K562 (cell line): ENCODE data around the gene ZFP14. TPM values are rescaled to one million over a fixed set of nuclear protein-coding genes. Genes with fewer than 3 reads are reported as not detected.
A peak's percentile ranks its signal among the peaks of the same experiment; 100 is the strongest.

ENCODE experiments used
- ATAC-seq: fragments of 200-7000 bp; cut with Tn5 transposase; 3 replicates; pipeline ENCODE4 v1.9.1; 2020; ENCODE audit warnings: moderate library complexity
- BruUV-seq: library from RNA; stranded (reverse); fragments of 400-500 nt; replicated peaks from 2 replicates; lab custom pipeline; 2021; lab: Mats Ljungman, UMichigan
- CTCF ChIA-PET: fragments of 300-600 bp; formaldehyde crosslinking; extraction: SDS; loops from one replicate; lab custom pipeline; 2021; ENCODE audit warnings: low intra/inter-chr PET ratio; lab: Yijun Ruan, JAX
- POLR2A ChIA-PET: fragments of 300-600, 350-650 bp; sonication (Branson Sonifier 250); formaldehyde crosslinking; extraction: SDS; loops from one replicate; lab custom pipeline; 2021; ENCODE audit warnings: antibody characterized with exemption, inconsistent platforms; lab: Yijun Ruan, JAX
- DNase-seq, 4 experiments: peaks; one replicate each; pipeline versions ENCODE4 v3.0.0 to v3.0.0-alpha.2; 2011 to 2018; ENCODE audit warnings: low spot score in 3 of 4, mixed read lengths in 3 of 4; ENCODE audit errors: extremely low read depth in 1 of 4
- FAIRE-seq: peaks from 2 replicates; lab custom pipeline; 2011; peaks lifted over from hg19 to GRCh38; lab: Jason Lieb, UNC
- H2AFZ ChIP-seq: 2 replicates; pipeline ENCODE4 v1.6.0; 2011; ENCODE audit warnings: low read depth, low read length, control low read depth, inconsistent platforms
- H3K27ac ChIP-seq: fragments of 200-600 bp; 3 replicates; pipeline ENCODE4 v1.8.0; 2011; ENCODE audit warnings: low read depth, mild to moderate bottlenecking, control low read depth, inconsistent platforms, low read length, moderate library complexity, mixed read lengths; ENCODE audit errors: extremely low read depth
- H3K27me3 ChIP-seq, 2 experiments: fragments of 300-600 bp in 1 of 2; 2 replicates in 1 of 2; 3 replicates in 1 of 2; pipeline versions ENCODE4 v1.6.0 to v1.8.0; 2011; ENCODE audit warnings: inconsistent platforms in 2 of 2, low read length in 2 of 2, mild to moderate bottlenecking in 1 of 2, mixed read lengths in 1 of 2, moderate library complexity in 1 of 2; ENCODE audit not compliant: control insufficient read depth in 2 of 2, insufficient read depth in 2 of 2
- H3K36me3 ChIP-seq: fragments of 300-600 bp; 3 replicates; pipeline ENCODE4 v1.8.0; 2011; ENCODE audit warnings: mild to moderate bottlenecking, low read length, inconsistent platforms; ENCODE audit not compliant: control insufficient read depth, insufficient read depth
- H3K4me1 ChIP-seq, 2 experiments: fragments of 200-600 bp in 1 of 2; replicated peaks in 1 of 2; 2 replicates in 1 of 2; 3 replicates in 1 of 2; pipeline versions ENCODE4 v1.5.1 to v1.8.0; 2011; ENCODE audit warnings: inconsistent platforms in 2 of 2, low read length in 2 of 2, mild to moderate bottlenecking in 1 of 2, mixed read lengths in 1 of 2, moderate library complexity in 1 of 2; ENCODE audit not compliant: control insufficient read depth in 2 of 2, insufficient read depth in 2 of 2
- H3K4me2 ChIP-seq: 2 replicates; pipeline ENCODE4 v1.6.1; 2011; ENCODE audit warnings: low read length, control low read depth, inconsistent platforms, mixed read lengths; ENCODE audit not compliant: insufficient read depth
- H3K4me3 ChIP-seq: fragments of 200-600 bp; sonication (generic), shearing (Covaris generic); 2 replicates; pipeline ENCODE4 v1.5.1; 2016; ENCODE audit warnings: control low read depth, inconsistent platforms
- H3K79me2 ChIP-seq: fragments of 200-600 bp; 3 replicates; pipeline ENCODE4 v1.8.0; 2011; ENCODE audit warnings: low read length, inconsistent platforms; ENCODE audit not compliant: control insufficient read depth, insufficient read depth
- H3K9ac ChIP-seq, 2 experiments: 2 replicates each; pipeline versions ENCODE4 v1.6.0 to v1.6.1; 2011; ENCODE audit warnings: low read depth in 2 of 2, low read length in 2 of 2, control low read depth in 1 of 2, inconsistent platforms in 1 of 2, mild to moderate bottlenecking in 1 of 2, mixed read lengths in 1 of 2; ENCODE audit not compliant: insufficient read depth in 1 of 2
- H3K9me1 ChIP-seq: one replicate; pipeline ENCODE4 v1.6.0; 2011; ENCODE audit warnings: inconsistent platforms, mild to moderate bottlenecking, low read length, moderate library complexity; ENCODE audit not compliant: control insufficient read depth, insufficient read depth
- H3K9me3 ChIP-seq: replicated peaks from 2 replicates; pipeline ENCODE4 v1.5.1; 2011; ENCODE audit warnings: low read depth, low read length, inconsistent platforms; ENCODE audit not compliant: control insufficient read depth, insufficient read depth
- H4K20me1 ChIP-seq: replicated peaks from 2 replicates; pipeline ENCODE4 v1.6.1; 2011; ENCODE audit warnings: low read length, inconsistent platforms, mixed read lengths; ENCODE audit not compliant: control insufficient read depth, insufficient read depth
- ARID1B ChIP-seq: fragments of 450-650 bp; IDR thresholded peaks from 2 replicates; pipeline ENCODE4 v1.6.1; 2016; ENCODE audit warnings: antibody characterized with exemption, mild to moderate bottlenecking, inconsistent platforms
- ATF3 ChIP-seq, 2 experiments: fragments of 450-650 bp in 1 of 2; sonication (generic) in 1 of 2; formaldehyde crosslinking in 1 of 2; IDR thresholded peaks in 1 of 2; conservative IDR thresholded peaks in 1 of 2; 2 replicates each; pipeline versions ENCODE4 v1.6.1 to v1.8.1; 2016 to 2023; ENCODE audit warnings: mild to moderate bottlenecking in 2 of 2, moderate library complexity in 2 of 2, inconsistent platforms in 1 of 2, missing genetic modification reagents in 1 of 2
- CBFA2T3 ChIP-seq: fragments of 450-650 bp; IDR thresholded peaks from 2 replicates; pipeline ENCODE4 v1.6.1; 2017
- DPF2 ChIP-seq: fragments of 450-650 bp; IDR thresholded peaks from 2 replicates; pipeline ENCODE4 v1.6.1; 2016
- FOSL1 ChIP-seq: fragments of 200-800 bp; sonication (Bioruptor generic); conservative IDR thresholded peaks from 2 replicates; pipeline ENCODE4 v1.6.1; 2016; ENCODE audit warnings: missing genetic modification characterization, missing compliant biosample characterization
- JUND ChIP-seq, 2 experiments: IDR thresholded peaks; 2 replicates in 1 of 2; 3 replicates in 1 of 2; pipeline ENCODE4 v1.6.1; 2011; ENCODE audit warnings: borderline replicate concordance in 2 of 2, low read depth in 2 of 2, low read length in 2 of 2, improper control_type of control experiment in 1 of 2, missing biosample characterization in 1 of 2, missing genetic modification characterization in 1 of 2, missing genetic modification reagents in 1 of 2
- MBD1 ChIP-seq: fragments of 250-450 bp; sonication (Bioruptor Pico); IDR thresholded peaks from 2 replicates; pipeline ENCODE4 v1.8.0; 2022; ENCODE audit warnings: inconsistent platforms
- PHB2 ChIP-seq: fragments of 450-650 bp; IDR thresholded peaks from 2 replicates; pipeline ENCODE4 v1.6.1; 2017; ENCODE audit warnings: low read depth
- PPARD ChIP-seq: fragments of 250-450 bp; sonication (Bioruptor Pico); IDR thresholded peaks from 2 replicates; pipeline ENCODE4 v1.8.0; 2022; ENCODE audit warnings: inconsistent platforms, mild to moderate bottlenecking, moderate library complexity
- TCF7 ChIP-seq: sonication (generic); IDR thresholded peaks from 2 replicates; pipeline ENCODE4 v1.6.1; 2016; ENCODE audit warnings: antibody characterized with exemption, borderline replicate concordance
- ZBTB33 ChIP-seq: sonication (generic); formaldehyde crosslinking; IDR thresholded peaks from 2 replicates; pipeline ENCODE4 v1.8.1; 2023; ENCODE audit warnings: mild to moderate bottlenecking, missing genetic modification reagents
- ZNF384 ChIP-seq: IDR thresholded peaks from 2 replicates; pipeline ENCODE4 v1.6.1; 2012; ENCODE audit warnings: low read depth, low read length, improper control_type of control experiment
- WGBS: fragments of 100-300 bp; shearing (Covaris generic); methylation state at CpG from one replicate; pipeline ENCODE4 v1.1.6; 2016; ENCODE audit warnings: low coverage, mixed read lengths; ENCODE audit not compliant: insufficient coverage; ENCODE audit errors: missing lambda C conversion rate; 5-methylcytosine and 5-hydroxymethylcytosine counted together
- in situ Hi-C: fragments of 300-500 bp; cut with MboI; formaldehyde crosslinking; loops from 4 replicates; pipeline ENCODE4 v1.15.0; 2018; ENCODE audit warnings: inconsistent platforms, mixed read lengths
- intact Hi-C: fragments of 100-400 bp; cut with micrococcal nuclease; formaldehyde crosslinking; loops from 2 replicates; pipeline ENCODE4 v1.14.2; 2022
- polyA plus RNA-seq, 8 experiments: library from polyadenylated mRNA; depleted of rRNA in 4 of 8; stranded (reverse) in 5 of 8; unstranded in 3 of 8; fragments of >200 nt; fragmentation: Nextera tagmentation in 2 of 8; fragmentation: Illumina TruSeq in 1 of 8; extraction: Ambion mirVana in 2 of 8; extraction: Trizol in 1 of 8; gene quantifications; 2 replicates each; pipeline versions ENCODE4 v1.2.1 to v1.2.3, GENCODE V29; 2011 to 2014; ENCODE audit warnings: inconsistent platforms in 1 of 8, missing spikeins in 1 of 8
- total RNA-seq, 7 experiments: library from RNA; depleted of rRNA in 6 of 7; stranded (reverse); fragments of >200 nt in 6 of 7; fragmentation: Illumina TruSeq in 2 of 7; extraction: Trizol in 2 of 7; gene quantifications; 2 replicates each; pipeline versions ENCODE4 v1.2.1 to v1.2.3, GENCODE V29; 2011 to 2021; ENCODE audit warnings: low replicate concordance in 1 of 7

Gene ZFP14
- total and polyA plus RNA-seq, 9 of the 15 experiments (the other 6 are each of a cell fraction or from before 2014, with no cell fraction given) = 0.80 to 1.9 (median 1.4) TPM

GRCh38 chr19:36421749-36422481, 42.9 kb upstream of the ZFP14 start (continued):
- no peak for TF ChIP-seq TCF7

GRCh38 chr19:36420961-36421748, 42.2 kb upstream of the ZFP14 start:
- CTCF ChIA-PET = interaction anchor here (0.6 kb wide), 1 partner anchor 54 kb away, joined by 4 read pairs; no protein-coding TSS in a partner anchor
- intact Hi-C loops (no loop called here), in situ Hi-C loops (no loop called here)
- peak in 1 of 4 experiments; percentile 31 for DNase-seq
- Histone ChIP-seq H3K9me1 (no peaks in the 10 kb centered on the region), H3K9me3 (peaks cover 4% of the 10 kb centered on the region; the same call in 1 of the 2 replicates), H3K4me3 (no peak overlapping the region), H4K20me1 (no peaks in the 10 kb centered on the region), H3K36me3 (no peaks in the 10 kb centered on the region), H3K27ac (no peak overlapping the region), H3K79me2 (peaks cover 17% of the 10 kb centered on the region), H3K4me2 (no peak overlapping the region), H3K27me3 (no peaks in the 10 kb centered on the region), H2AFZ (no peak overlapping the region), H3K4me1 (peaks cover 2 to 21% of the 10 kb centered on the region in 2 experiments; a peak in 2 of 5 replicates), H3K9ac (no peak overlapping the region)
- POLR2A ChIA-PET = no interaction called here
- FAIRE-seq = no peak
- WGBS = 22% methylated on average over 30 of the region's 61 CpGs
- no peak for ATAC-seq
- no TSS peak for BruUV-seq
- peak; percentile 29; the same call in 1 of the 2 replicates for TF ChIP-seq CBFA2T3
- TF ChIP-seq PHB2 = no peak
- no peak; the same call in 1 of the 2 replicates for TF ChIP-seq ARID1B
- peak; percentile 42; the same call in 1 of the 2 replicates for TF ChIP-seq JUND (IDR thresholded peaks at IDR 0.05; ENCODE audit: borderline replicate concordance, low read depth, low read length)
- peak; percentile 29; the same call in 1 of the 3 replicates for TF ChIP-seq JUND (tag; IDR thresholded peaks at IDR 0.05; ENCODE audit: borderline replicate concordance, low read depth, low read length)
- peak; percentile 41; the same call in 1 of the 2 replicates for TF ChIP-seq ATF3 (IDR thresholded peaks at IDR 0.05)
- no peak for TF ChIP-seq ATF3 (CRISPR knock-in tag; conservative IDR thresholded peaks at IDR 0.05)
- TF ChIP-seq MBD1 (CRISPR knock-in tag) = peak; percentile 56; the same call in 1 of the 2 replicates
- 0 out of 2 replicates have a peak, but pooled peaks have one; percentile 8 for TF ChIP-seq ZNF384
- 0 out of 2 replicates have a peak, but pooled peaks have one; percentile 17 for TF ChIP-seq ZBTB33
- no peak for TF ChIP-seq DPF2
- TF ChIP-seq FOSL1 (tag) = peak; percentile 36; the same call in 1 of the 2 replicates
- no peak for TF ChIP-seq PPARD (CRISPR knock-in tag)
